ENCODE data around the gene NMRK2. TPM values are rescaled to one million over a fixed set of nuclear protein-coding genes. Genes with fewer than 3 reads are reported as not detected.
"Not testable (repeated sequence)": the region's sequence is repeated elsewhere in the genome, so short reads cannot be mapped to it uniquely, and the experiment has no call there.

Gene NMRK2
- total RNA-seq, 1 experiment from 2014 or later: not detected

GRCh38 chr19:3964256-3965194 is 31.7 kb downstream of the NMRK2 start:
- no peak for DNase-seq (ENCODE audit: low read depth)

GRCh38 chr19:3966051-3967017 is 33.5 kb downstream of the NMRK2 start:
- no peak for DNase-seq (ENCODE audit: low read depth)

DNA sequence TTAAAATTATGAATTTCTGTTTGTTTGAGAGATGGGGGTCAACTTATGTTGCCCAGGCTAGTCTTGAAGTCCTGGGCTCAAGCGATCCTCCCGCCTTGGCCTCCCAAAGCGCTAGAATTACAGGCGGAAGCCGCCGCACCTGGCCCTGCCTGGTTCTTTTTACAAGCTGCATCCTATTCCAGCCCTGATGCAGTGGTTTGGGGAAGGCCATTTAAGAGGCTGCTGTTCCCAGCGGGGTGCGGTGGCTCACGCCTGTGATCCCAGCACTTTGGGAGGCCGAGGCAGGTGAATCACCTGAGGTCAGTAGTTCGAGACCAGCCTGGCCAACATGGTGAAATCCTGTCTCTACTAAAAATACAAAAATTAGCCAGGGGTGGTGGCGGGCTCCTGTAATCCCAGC is 35.1 kb downstream of the NMRK2 start:
- DNase-seq (ENCODE audit: low read depth): not testable (repeated sequence)

DNA sequence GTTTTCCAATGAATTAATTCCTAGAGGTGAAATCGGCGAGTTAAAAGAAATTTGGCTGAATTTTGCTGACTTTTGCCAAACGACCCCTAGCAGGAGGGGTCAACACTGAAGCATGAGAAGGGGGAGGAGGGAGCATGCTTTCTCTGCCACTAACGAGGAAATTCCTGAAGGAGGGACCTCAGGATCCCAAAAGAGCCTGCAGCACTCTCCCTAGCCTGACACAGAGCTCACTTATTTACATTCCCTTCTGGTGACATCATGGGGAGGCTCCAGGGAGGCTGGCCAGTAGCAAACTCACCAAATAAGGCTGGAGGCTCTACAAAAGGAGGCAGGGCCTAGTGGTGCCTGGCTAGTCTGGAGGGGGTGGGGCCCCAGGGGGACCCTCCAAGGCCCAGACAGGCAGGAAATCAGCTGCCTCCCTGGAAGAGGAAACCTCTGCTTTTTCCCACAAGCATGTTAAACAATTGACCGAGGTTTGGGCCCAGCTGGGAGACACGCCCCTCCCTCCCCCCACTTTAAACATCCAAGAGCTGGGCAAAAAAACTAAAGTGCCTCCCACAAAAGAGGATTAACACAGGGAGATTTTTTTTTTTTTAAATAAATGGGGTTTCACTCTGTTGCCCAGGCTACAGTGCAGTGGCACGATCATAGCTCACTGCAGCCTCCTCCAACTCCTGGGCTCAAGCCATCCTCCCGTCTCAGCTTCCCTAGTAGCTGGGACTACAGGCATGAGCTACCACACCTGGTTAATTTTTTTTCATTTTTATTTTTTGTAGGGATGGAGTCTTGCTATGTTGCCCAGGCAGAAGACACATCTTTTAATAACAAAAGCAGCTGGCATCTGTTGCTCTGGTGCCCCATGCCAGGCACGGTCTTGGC is 35.9 kb downstream of the NMRK2 start:
- peak; percentile 97 for DNase-seq (ENCODE audit: low read depth)

- DNase-seq (ENCODE audit: low read depth): peak; percentile 87
Observed at GRCh38 chr19:3969435-3970312, 36.8 kb downstream of the NMRK2 start.

DNA sequence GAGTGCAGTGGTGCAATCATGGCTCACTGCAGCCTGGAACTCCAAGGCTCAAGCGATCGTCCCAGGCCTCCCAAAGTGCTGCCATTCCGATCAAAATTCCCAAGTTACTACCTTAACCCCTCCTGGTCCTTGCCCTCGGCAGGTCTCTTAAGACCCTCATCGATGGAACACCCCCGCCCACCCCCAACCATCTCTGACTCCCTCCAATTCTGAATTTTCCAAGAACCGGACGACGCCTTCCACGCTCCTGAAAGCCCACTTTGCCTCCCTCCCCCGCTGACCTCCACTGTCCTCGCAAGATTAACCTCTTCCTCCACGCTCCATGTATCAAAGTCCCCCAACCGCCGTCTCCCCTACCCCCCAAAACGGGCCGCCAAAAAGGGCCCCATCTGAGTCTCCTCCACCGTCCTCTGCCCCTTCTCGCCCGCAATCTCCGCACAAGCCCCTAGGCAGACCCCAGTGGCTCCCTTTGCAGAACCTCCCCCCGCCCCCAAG is 37.5 kb downstream of the NMRK2 start:
- DNase-seq (ENCODE audit: low read depth): no peak

DNA sequence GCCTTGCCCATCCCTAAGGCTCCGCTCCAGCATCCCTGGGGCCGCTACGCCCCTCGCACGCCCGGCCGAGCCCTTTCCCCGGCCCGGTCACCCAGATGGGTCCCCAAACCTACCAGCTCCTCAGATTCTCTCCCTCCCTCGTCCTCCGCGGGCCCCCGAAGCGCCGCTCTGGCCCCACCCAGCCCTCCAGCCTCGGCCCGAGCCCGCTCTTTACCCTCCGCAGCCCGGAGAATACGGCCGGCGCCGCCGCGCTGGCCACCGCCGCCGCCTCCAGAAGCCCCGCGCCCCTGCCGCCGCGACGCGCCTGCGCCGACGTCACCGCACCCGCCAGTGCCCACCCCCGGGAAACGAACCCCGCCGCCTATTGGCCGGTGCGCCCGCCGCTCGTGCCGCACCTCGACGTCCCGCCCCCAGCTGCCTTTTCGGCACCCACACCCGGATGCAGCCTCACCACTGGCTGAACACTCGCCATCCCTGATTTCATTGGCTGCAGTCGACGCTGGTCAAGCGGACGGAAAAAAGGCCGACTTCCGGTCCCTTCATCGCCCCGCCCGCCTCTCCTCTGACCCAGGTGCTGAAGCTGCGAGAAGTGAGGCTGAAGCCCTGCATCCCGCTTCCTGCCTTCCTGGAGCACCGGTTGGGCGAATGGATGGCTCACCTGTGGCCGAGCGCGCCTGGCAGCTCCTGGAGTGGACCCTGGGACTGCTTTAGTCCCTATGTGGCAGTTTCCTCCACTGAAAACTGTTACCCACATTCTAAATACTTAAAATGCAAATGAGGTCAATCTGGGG is 38.1 kb downstream of the NMRK2 start, which contains the start of gene DAPK3:
DAPK3 (minus strand) TSS at position 292 of the 791 bp plus-strand sequence. CDS start 1,364 bp downstream, outside the sequence.
- DNase-seq (ENCODE audit: low read depth): peak; percentile 93

DNA sequence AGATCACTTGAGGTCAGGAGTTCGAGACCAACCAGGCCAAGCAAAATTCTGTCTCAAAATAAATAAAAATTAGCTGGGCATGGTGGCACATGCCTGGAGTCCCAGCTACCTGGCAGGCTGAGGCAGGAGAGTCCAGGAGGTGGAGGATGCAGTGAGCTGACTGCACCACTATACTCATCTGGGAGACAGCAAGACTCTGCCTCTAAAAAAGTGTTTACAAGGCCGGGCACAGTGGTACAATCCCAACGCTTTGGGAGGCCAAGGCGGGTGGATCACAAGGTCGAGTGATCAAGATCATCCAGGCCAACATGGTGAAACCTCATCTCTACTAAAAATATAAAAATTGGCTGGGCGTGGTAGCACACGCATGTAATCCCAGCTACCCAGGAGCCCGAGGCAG is 42.3 kb downstream of the NMRK2 start:
- no peak for DNase-seq (ENCODE audit: low read depth)

GRCh38 chr19:3975637-3976087 is 42.8 kb downstream of the NMRK2 start:
- no peak for DNase-seq (ENCODE audit: low read depth)

GRCh38 chr19:3976495-3977241 is 43.8 kb downstream of the NMRK2 start:
- DNase-seq (ENCODE audit: low read depth): no peak

DNA sequence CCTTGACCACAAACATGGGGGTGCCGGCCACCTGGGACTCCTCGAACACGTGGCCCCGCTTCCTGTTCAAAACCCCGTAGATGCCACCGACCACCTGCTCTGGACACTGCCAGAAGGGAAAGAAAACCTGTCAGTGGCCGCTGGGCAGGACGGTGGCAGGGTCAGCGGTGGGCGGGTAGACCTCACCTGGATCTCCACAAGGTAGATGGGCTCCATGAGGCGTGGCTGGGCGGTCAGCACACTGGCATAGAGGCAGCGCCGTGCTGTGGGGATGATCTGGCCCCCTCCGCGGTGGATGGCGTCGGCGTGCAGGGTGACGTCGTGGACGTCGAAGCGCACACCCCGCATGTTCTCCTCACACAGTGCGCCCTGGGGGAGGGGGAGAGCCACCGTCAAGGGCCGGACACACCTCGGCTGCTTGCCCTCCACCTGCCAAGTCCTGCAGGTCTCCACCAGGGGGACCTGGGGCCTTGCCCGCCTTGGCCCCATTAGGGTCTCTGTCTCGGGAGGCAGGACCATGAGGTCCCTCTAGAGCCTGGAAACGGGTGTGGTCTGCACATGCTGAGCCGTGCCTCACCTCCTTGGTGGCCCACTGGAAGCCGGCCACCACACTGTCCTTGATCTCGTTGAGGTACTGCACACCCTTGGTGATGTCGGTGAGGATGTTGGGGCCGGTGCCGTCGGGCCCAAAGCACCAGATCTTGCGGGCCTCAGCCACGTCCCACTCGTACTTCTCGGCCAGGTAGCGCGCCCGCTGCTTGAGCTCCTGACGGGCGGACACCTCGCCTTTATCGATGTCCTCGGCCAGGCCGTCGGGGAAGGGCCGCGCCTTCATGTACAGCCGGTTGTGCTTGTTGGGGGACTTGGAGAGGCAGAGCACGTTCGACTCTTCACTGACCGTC is 44.6 kb downstream of the NMRK2 start:
- DNase-seq (ENCODE audit: low read depth): no peak

DNA sequence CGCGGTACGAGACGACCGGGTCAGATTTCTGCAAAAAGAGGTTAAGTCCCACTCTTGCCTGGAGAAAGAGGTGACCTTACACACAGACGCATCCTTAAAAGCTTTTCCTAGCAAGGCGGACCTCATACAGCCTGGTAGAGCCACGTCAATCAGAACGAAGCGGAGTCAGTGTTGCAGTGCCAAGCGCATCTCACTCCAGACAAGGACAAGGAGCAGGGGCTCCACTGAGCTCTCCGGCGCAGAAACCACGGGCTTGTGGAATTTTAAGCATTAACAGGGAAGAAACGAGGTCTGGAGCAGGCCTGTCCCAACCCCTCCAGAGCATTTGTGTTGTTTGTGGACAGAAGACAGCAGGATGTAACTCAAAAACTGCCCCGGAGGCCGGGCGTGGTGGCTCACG is 45.3 kb downstream of the NMRK2 start:
- no peak for DNase-seq (ENCODE audit: low read depth)

DNA sequence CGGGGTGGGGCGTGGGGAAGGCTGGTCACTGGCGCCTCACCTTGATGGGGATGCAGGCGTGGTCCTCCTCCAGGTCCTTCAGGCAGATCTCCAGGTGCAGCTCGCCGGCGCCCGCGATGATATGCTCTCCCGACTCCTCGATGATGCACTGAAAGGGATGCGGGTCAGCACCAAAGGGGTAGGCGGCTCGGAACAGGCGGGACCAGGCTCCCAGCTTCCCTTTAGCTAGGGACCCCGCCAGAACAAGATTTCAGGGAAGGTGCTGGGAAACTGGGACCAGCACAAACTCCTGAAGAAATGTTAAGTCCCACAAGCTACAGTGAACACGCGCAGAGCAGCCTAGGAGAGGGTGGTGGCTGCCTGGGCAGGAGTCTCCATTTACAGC is 46.4 kb downstream of the NMRK2 start:
- DNase-seq (ENCODE audit: low read depth): no peak

- DNase-seq (ENCODE audit: low read depth): no peak
Observed at GRCh38 chr19:3979674-3980352, 46.9 kb downstream of the NMRK2 start.

- no peak for DNase-seq (ENCODE audit: low read depth)
Observed at GRCh38 chr19:3980353-3981251, 47.7 kb downstream of the NMRK2 start.

Data from HT1080 (cell line).